GM12864 (cell line): Measurements from ENCODE around the gene GLMN.

Experiments
- DNase-seq: peaks from one replicate; pipeline ENCODE4 v3.0.0-alpha.2; 2011; ENCODE audit warnings: low read depth
- H3K4me3 ChIP-seq: 2 replicates; pipeline ENCODE4 v1.5.1; 2011; ENCODE audit warnings: mild to moderate bottlenecking, low read depth, low read length, control low read depth
- CTCF ChIP-seq: IDR thresholded peaks from 2 replicates; pipeline ENCODE4 v1.5.1; 2011; ENCODE audit warnings: low read depth, mild to moderate bottlenecking, moderate library complexity, low read length, control low read depth, inconsistent platforms; ENCODE audit errors: missing control alignments

Gene GLMN

GRCh38 chr1:92201973-92202372, 96.8 kb downstream of the GLMN start:
- no peak for TF ChIP-seq CTCF
- DNase-seq, result no peak
- H3K4me3 ChIP-seq, result no peak overlapping the region
